ENCODE data around the gene HFE.

HFE gene

GRCh38 chr6:26126394-26127235, 39.4 kb downstream of the HFE start:
- peak overlapping the region; percentile 71 for H3K4me3 ChIP-seq (ENCODE audit: low read length)
- no peak for DNase-seq (ENCODE audit: low read depth, low spot score)

GRCh38 chr6:26128013-26128771, 41.0 kb downstream of the HFE start:
- DNase-seq (ENCODE audit: low read depth, low spot score) = no peak
- H3K4me3 ChIP-seq (ENCODE audit: low read length) = no peak overlapping the region

- H3K4me3 ChIP-seq (ENCODE audit: low read length) = no peak overlapping the region
- DNase-seq (ENCODE audit: low read depth, low spot score) = peak; percentile 81
These were observed 42.4 kb downstream of the HFE start for GRCh38 chr6:26129656-26130055.

- H3K4me3 ChIP-seq (ENCODE audit: low read length) = no peak overlapping the region
These were observed 43.5 kb downstream of the HFE start for GRCh38 chr6:26130581-26131249.

GRCh38 chr6:26131618-26132017, 44.4 kb downstream of the HFE start:
- DNase-seq (ENCODE audit: low read depth, low spot score) = no peak
- no peak overlapping the region for H3K4me3 ChIP-seq (ENCODE audit: low read length)

More at GRCh38 chr6:26130581-26131249, 43.5 kb downstream of the HFE start:
- DNase-seq (ENCODE audit: low read depth, low spot score) = no peak

GRCh38 chr6:26133730-26134129, 46.5 kb downstream of the HFE start:
- no peak for DNase-seq (ENCODE audit: low read depth, low spot score)
- no peak overlapping the region for H3K4me3 ChIP-seq (ENCODE audit: low read length)

GRCh38 chr6:26136321-26136720, 49.1 kb downstream of the HFE start:
- no peak for DNase-seq (ENCODE audit: low read depth, low spot score)
- H3K4me3 ChIP-seq (ENCODE audit: low read length) = no peak overlapping the region

- no peak overlapping the region for H3K4me3 ChIP-seq (ENCODE audit: low read length)
- DNase-seq (ENCODE audit: low read depth, low spot score) = no peak
These were observed 53.2 kb downstream of the HFE start for GRCh38 chr6:26140254-26140966.

- no peak overlapping the region for H3K4me3 ChIP-seq (ENCODE audit: low read length)
- no peak for DNase-seq (ENCODE audit: low read depth, low spot score)
These were observed 53.7 kb downstream of the HFE start for GRCh38 chr6:26140967-26141294.

GRCh38 chr6:26141378-26141904, 54.2 kb downstream of the HFE start:
- no peak overlapping the region for H3K4me3 ChIP-seq (ENCODE audit: low read length)
- DNase-seq (ENCODE audit: low read depth, low spot score) = no peak

- H3K4me3 ChIP-seq (ENCODE audit: low read length) = no peak overlapping the region
- no peak for DNase-seq (ENCODE audit: low read depth, low spot score)
These were observed 54.8 kb downstream of the HFE start for GRCh38 chr6:26142026-26142425.
